Urinary bladder (tissue), 4 donors: ENCODE data around the gene CACNA1D. TPM values are rescaled to one million over a fixed set of nuclear protein-coding genes. Genes with fewer than 3 reads are reported as not detected.
"Not testable (repeated sequence)": the region's sequence is repeated elsewhere in the genome, so short reads cannot be mapped to it uniquely, and the experiment has no call there.

Experiments
- DNase-seq: peaks from one replicate; pipeline ENCODE4 v3.0.0-alpha.2; 2015; ENCODE audit errors: extremely low spot score
- H3K27ac ChIP-seq: one replicate; pipeline ENCODE4 v1.5.1; 2013; ENCODE audit warnings: low read depth, mild to moderate bottlenecking, moderate library complexity
- H3K36me3 ChIP-seq: one replicate; pipeline ENCODE4 v1.6.1; 2013; ENCODE audit warnings: mild to moderate bottlenecking, moderate library complexity; ENCODE audit not compliant: insufficient read depth
- H3K4me1 ChIP-seq: one replicate; pipeline ENCODE4 v1.6.1; 2013; ENCODE audit warnings: mild to moderate bottlenecking, moderate library complexity; ENCODE audit not compliant: insufficient read depth
- H3K4me3 ChIP-seq: one replicate; pipeline ENCODE4 v1.5.1; 2013; ENCODE audit warnings: low read depth, low read length
- WGBS: extraction: QIAGEN DNeasy Blood & Tissue Kit; methylation state at CpG from one replicate; pipeline ENCODE4 v1.1.7; 2013; 5-methylcytosine and 5-hydroxymethylcytosine counted together
- polyA plus RNA-seq: library from polyadenylated mRNA; stranded (reverse); fragments of 200-250 nt; gene quantifications from one replicate; pipeline ENCODE4 v1.2.3, GENCODE V29; 2013
- total RNA-seq: library from RNA; depleted of rRNA; stranded (reverse); fragments of >200 nt; gene quantifications from one replicate; pipeline ENCODE4 v1.2.3, GENCODE V29; 2014
- donor health status: healthy with polysubstance abuse.
- donor health status: healthy.

The CACNA1D gene
- total and polyA plus RNA-seq, 2 donors, result 1.6 to 23.5 TPM

DNA sequence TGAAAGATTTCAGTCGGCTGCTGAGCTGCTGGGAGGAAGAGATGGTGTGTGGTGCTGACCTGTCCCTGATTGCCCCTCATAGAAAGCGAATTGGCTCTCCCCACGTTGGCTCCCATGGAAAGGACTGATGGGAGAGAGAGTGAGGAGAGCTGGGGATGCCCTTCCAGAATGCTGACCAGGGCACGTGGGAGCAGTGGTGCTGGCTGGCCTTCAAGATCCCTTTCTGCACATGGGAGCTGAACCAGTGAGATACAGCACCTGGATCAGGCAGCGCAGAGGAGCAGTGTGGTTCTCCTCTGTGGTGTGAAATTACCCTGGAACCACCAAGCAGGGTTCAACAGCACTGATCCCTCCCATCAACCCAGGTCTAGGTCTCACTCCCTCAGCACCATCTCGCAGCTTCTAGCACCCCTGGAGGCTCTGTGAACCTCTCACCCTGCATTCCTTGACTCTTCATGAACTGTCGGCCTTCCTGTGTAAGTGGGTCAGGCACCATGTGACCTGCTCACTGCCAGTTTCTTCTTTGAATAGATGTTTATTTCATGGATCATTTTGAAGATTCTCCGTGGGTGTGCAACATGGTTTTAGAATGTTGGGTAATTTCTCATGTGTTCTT lies 55.7 kb downstream of the CACNA1D start:
- H3K4me1 ChIP-seq, result no peaks in the 10 kb centered on the region
- H3K4me3 ChIP-seq, result no peak overlapping the region
- H3K36me3 ChIP-seq, result no peaks in the 10 kb centered on the region
- no peak for DNase-seq
- no peak overlapping the region for H3K27ac ChIP-seq
- WGBS, result 69% methylated on average over 8 of the region's 8 CpGs

- 75% methylated on average over 7 of the region's 7 CpGs for whole genome bisulfite sequencing
- Histone ChIP-seq H3K4me1 (no peaks in the 10 kb centered on the region), H3K36me3 (no peaks in the 10 kb centered on the region), H3K4me3 (no peak overlapping the region), H3K27ac (no peak overlapping the region)
- no peak for DNase-seq
Measured at GRCh38 chr3:53551324-53551723, 56.9 kb downstream of the CACNA1D start.

DNA sequence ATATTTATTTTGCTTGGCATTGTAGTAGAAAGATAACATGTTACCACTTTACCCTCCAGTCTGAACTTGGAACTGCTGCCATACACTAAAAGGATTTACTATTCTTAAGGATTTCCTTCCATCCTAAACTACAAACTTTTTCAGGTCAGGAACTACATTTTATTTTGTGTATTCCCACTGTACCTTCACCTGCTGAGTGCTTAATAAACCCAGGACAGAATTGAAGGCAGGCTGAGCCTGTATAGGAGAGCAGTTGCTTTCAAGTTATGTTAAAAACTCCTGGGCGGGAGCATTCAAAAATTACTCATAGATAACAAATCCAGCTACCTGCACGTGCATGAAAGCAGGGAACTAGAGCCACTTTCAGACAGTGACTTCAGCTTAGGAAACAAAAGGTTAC lies 58.3 kb downstream of the CACNA1D start:
- WGBS, result 47% methylated on average over 2 of the region's 2 CpGs
- Histone ChIP-seq H3K36me3 (no peaks in the 10 kb centered on the region), H3K4me3 (no peak overlapping the region), H3K27ac (no peak overlapping the region), H3K4me1 (no peaks in the 10 kb centered on the region)
- no peak for DNase-seq

GRCh38 chr3:53553200-53553599 lies 58.8 kb downstream of the CACNA1D start:
- Histone ChIP-seq H3K36me3 (no peaks in the 10 kb centered on the region), H3K4me1 (no peaks in the 10 kb centered on the region), H3K4me3 (no peak overlapping the region), H3K27ac (no peak overlapping the region)
- no peak for DNase-seq
- whole genome bisulfite sequencing, result 43% methylated on average over 5 of the region's 5 CpGs

DNA sequence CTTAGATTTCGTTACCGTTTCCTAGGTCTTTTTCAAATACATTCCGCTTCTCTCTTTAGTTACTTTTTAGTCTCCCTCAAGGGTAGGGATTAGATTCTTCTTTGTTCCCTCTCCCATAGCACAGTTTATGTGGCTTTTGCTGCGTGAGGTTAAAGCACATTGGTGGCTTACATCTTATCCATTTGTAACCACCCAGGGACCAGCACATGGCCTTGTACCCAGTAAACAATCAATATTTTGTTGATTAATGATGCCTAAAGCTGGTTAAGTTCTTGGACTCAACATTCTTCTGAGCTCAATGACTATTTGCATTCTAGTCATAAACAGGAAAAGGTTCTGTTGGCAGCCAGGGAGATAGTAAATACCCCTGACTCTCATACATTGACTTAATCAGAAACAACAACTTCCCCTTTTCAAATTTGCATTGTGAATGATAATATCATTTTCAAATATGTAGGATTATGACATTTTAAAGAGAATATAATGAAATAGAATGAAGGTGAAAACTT lies 60.2 kb downstream of the CACNA1D start:
- Histone ChIP-seq H3K36me3 (no peaks in the 10 kb centered on the region), H3K27ac (no peak overlapping the region), H3K4me3 (no peak overlapping the region), H3K4me1 (no peaks in the 10 kb centered on the region)
- no peak for DNase-seq
- WGBS, result 88% methylated on average over 4 of the region's 4 CpGs

- no peak for DNase-seq
- 69% methylated on average over 4 of the region's 4 CpGs for WGBS
- H3K4me1 ChIP-seq, result no peaks in the 10 kb centered on the region
Measured at GRCh38 chr3:53555068-53555588, 60.7 kb downstream of the CACNA1D start.

GRCh38 chr3:53566461-53567145 lies 72.2 kb downstream of the CACNA1D start:
- no peak overlapping the region for H3K27ac ChIP-seq
- no peak for DNase-seq
- no peaks in the 10 kb centered on the region for H3K4me1 ChIP-seq
- WGBS, result 77% methylated on average over 11 of the region's 11 CpGs
- H3K4me3 ChIP-seq, result no peak overlapping the region
- H3K36me3 ChIP-seq, result no peaks in the 10 kb centered on the region

More at GRCh38 chr3:53555068-53555588, 60.7 kb downstream of the CACNA1D start:
- Histone ChIP-seq H3K27ac (no peak overlapping the region), H3K36me3 (no peaks in the 10 kb centered on the region), H3K4me3 (no peak overlapping the region)

DNA sequence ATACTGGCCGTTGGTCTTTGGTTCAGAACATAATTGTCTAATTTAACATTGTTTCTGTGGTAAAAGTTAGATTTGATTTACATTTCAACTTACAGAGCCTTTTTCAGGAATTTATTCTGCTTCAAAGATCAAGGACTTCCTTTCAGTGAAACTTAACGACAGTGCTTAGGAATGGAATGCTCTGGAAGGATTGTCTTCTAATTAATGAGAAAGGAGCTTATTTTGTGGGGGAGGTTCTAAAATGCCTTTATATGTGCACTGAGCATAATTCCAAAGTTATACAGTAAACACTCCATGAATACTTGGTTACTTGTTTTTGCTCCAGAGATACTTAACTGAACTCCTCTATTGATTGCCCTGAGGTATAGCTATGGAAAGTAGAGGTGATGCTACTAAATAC lies 75.7 kb downstream of the CACNA1D start:
- WGBS, result 36% methylated on average over 2 of the region's 2 CpGs
- Histone ChIP-seq H3K27ac (no peak overlapping the region), H3K36me3 (no peaks in the 10 kb centered on the region), H3K4me3 (no peak overlapping the region), H3K4me1 (no peaks in the 10 kb centered on the region)
- DNase-seq, result no peak

DNA sequence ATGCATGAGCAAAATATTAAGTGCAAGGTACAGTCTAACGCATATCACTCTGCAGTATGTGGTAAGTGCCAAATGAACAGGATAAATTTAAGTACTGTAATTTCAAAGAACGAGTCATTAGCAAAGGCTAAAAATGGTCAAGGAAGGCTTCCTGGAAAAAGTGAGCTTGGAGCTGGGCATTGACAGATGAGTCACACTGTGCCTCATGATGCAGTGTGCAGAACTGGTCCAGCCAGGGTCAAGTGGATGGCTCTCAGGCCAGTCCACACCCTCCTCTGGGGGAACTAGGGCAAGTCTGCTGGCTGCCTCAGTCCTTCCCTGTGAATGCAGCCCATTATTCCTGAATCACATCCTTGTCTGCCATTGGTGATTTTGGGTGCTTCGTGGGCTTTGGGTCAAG lies 76.3 kb downstream of the CACNA1D start:
- WGBS, result 74% methylated on average over 3 of the region's 3 CpGs
- Histone ChIP-seq H3K36me3 (no peaks in the 10 kb centered on the region), H3K27ac (no peak overlapping the region), H3K4me3 (no peak overlapping the region), H3K4me1 (no peaks in the 10 kb centered on the region)
- no peak for DNase-seq

GRCh38 chr3:53571264-53571663 lies 76.9 kb downstream of the CACNA1D start:
- DNase-seq, result no peak
- H3K27ac ChIP-seq, result no peak overlapping the region
- WGBS, result 67% methylated on average over 4 of the region's 4 CpGs
- H3K4me1 ChIP-seq, result no peaks in the 10 kb centered on the region
- H3K36me3 ChIP-seq, result no peaks in the 10 kb centered on the region
- H3K4me3 ChIP-seq, result no peak overlapping the region

DNA sequence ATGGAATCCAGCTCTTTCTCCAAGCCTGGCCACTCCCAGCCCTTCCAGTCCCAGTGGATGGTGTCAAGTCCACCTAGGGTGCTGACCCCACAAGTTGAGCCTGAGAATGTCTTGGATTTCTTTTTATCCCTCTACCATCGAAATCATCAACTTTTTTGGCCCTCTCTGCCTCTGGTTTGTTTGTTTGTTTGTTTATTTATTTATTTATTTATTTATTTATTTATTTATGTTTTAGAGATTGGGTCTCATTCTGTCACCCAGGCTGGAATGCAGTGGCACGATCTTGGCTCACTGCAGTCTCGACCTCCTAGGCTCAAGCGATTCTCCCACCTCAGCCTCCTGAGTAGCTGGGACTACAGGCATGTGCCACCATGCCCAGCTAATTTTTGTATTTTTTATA lies 77.8 kb downstream of the CACNA1D start:
- not testable (repeated sequence) for H3K4me3 ChIP-seq, H3K27ac ChIP-seq, H3K4me1 ChIP-seq, H3K36me3 ChIP-seq, DNase-seq
- 93% methylated on average over 4 of the region's 4 CpGs for WGBS

DNA sequence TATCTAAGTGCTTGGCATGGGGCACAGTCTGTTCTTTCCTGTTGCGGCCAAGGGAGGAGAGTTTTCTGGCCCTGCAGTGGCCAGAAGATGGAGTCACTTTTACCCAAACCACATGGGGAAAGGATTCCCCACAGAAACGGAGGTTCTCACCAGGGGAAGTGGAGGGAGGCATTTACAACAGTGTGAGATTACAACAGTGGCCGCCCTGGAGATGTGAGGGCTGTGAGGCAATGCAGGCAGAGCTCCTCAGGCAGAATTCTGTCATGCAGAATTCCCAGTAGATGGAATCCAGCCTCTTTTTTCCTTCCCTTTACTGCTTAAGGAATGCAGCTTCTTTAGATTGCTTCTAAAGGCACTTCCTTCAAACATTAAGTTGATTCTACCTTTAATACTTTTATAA lies 83.1 kb downstream of the CACNA1D start:
- H3K4me1 ChIP-seq, result no peaks in the 10 kb centered on the region
- WGBS, result 31% methylated on average over 3 of the region's 3 CpGs
- H3K27ac ChIP-seq, result no peak overlapping the region
- H3K4me3 ChIP-seq, result no peak overlapping the region
- no peaks in the 10 kb centered on the region for H3K36me3 ChIP-seq
- no peak for DNase-seq

DNA sequence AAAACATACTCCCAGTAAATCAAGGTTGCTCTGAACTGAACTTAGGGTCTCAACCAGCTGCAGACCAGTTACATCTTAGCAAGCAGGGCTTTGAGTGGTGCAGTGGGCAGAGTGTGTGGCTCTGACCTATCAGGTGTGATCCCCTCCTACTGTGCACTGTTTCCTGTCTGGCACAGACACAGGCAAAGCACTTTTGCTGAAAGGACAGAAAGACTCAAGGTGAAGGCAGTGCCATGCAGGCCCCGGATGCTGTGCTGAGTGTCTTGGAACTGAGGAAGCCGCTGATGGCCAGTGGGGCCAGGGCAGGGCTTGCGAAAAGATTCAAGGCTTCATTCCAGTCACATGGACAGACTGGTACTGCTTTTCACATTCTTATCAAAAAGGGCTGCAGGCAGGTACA lies 85.2 kb downstream of the CACNA1D start:
- Histone ChIP-seq H3K27ac (no peak overlapping the region), H3K4me1 (no peaks in the 10 kb centered on the region), H3K4me3 (no peak overlapping the region), H3K36me3 (no peaks in the 10 kb centered on the region)
- WGBS, result 90% methylated on average over 3 of the region's 3 CpGs
- DNase-seq, result no peak

DNA sequence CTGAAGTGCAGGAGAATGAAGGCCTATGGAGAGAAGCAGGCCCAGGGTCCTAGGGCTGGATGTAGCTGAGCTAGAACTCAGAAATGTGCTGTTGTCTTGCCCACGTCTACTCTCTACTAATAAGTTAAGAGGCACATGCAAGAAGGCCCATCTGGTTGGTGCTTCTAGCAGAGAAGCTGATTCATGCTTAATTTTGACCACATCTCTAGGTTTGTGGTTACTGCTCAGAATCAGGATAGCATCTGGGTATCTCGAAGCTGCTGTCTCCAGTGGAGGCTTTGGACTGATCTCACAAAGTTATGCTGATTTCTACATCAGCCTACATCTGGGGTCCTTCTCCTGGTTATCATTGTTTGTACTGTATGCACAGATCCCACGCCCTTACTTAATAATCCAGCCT lies 87.3 kb downstream of the CACNA1D start:
- no peak for DNase-seq
- Histone ChIP-seq H3K4me3 (no peak overlapping the region), H3K27ac (no peak overlapping the region), H3K36me3 (no peaks in the 10 kb centered on the region), H3K4me1 (no peaks in the 10 kb centered on the region)
- WGBS, result 68% methylated on average over 3 of the region's 3 CpGs
